NCI-H82 (cell line): ENCODE measurements around the gene AGAP1.

Experiments used
- DNase-seq: peaks from one replicate; lab custom pipeline; 2025; lab: John Stamatoyannopoulos, UW

Gene AGAP1

DNA sequence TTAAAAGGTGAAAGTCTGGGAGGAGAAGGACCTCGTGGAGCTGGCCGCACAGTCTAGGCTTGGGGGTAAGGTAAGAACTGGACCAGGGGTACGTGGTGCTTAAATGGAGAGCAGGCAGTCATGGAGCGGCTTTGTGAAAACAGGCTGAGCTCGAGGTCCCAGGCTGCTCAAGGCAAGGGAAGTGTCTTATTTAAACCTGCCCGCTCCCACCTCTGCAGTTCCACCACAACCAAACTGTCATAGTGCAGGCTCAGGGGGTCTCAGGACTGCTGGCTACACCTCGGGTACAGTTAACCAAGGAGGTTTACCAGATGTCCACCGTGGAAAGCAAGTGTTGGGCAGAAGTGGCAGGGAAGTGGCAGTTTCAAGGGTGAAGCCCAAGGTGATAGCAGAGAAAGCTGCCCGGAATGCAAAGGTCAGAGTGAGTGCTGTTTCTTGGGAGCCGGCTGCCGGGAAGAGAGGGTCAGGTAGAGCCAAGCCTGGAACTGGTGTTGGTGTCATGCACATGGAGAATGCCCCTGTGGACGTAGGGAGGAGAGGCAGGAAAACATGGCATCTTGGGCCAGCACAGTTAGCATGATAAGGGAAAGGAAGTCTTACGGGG, 471.0 kb downstream of the AGAP1 start:
- no peak for DNase-seq

DNA sequence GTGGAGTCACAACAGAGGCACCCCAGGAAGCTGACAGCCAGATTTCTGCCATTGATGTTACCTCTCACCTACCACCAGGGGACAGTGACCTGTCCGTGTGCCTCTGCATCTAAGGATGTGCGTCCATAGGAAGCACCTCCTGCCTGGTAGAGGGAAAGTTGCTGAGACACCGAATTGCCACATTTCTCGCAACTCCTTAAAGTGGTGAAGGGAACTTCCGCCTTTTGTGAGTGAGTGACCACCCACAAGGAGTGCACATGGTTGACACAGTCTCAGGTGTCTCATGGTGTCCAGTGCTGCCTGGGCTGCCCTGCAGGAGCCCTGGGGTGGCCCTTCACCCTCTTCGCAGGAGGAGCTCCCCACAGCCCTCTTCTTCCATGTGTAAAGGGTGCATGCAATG, 472.6 kb downstream of the AGAP1 start:
- DNase-seq = peak; percentile 11

DNA sequence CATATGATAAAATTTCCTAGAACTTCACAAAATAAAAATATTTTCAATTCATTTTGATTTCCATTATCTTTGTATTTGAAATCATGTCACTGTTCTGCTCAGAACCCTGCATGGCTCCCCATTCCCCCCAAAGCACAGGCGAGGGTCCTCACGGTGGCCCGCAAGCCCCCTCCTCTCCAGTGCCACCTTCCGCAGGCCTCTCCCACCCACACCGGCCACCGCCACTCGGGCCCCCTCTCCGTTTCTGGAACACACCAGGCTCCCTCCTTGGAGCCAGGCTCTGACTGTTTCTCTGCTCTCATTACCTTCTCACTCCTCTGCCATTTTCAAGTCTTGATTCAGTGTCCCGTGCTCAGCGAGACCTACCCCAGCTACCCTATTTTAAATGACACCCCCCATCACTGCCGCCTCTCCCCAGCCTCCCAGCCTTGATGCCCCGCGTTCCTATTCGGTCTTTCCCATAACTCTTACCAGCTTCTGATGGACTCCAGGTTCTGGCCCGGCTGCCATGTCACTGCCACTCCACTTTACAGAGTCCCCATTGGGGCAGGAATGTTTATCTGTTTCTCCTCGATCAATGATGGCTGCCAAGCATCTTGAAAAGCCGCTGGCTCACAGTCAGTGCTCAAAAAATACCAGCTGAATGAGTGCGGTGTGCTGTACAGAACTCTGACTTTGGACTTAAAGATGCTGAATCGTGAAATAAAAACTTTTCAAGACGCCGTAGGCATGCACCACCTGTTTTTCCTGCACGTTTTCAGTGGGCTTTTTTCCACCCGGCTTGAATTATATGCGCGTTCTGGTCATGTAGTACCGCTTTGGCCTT, 473.3 kb downstream of the AGAP1 start:
- no peak for DNase-seq

DNA sequence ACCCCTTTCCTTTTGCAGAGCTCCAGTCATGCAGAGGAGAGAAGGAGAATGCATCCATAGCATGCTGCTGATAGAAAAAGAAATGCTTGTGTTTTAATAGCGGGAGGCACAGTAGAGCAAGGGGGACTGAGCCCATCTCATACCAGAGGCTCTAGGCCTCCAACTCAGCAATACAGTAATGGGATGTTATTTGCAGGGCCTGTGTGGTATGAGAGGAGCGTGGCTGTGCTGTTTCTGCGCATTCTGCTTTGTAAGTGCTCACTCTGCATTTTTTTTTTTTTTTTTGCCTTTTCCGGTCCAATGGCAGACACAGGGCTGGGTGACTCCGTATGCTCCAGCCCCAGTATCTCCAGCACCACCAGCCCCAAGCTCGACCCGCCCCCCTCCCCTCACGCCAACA, 474.3 kb downstream of the AGAP1 start:
- DNase-seq = no peak

DNA sequence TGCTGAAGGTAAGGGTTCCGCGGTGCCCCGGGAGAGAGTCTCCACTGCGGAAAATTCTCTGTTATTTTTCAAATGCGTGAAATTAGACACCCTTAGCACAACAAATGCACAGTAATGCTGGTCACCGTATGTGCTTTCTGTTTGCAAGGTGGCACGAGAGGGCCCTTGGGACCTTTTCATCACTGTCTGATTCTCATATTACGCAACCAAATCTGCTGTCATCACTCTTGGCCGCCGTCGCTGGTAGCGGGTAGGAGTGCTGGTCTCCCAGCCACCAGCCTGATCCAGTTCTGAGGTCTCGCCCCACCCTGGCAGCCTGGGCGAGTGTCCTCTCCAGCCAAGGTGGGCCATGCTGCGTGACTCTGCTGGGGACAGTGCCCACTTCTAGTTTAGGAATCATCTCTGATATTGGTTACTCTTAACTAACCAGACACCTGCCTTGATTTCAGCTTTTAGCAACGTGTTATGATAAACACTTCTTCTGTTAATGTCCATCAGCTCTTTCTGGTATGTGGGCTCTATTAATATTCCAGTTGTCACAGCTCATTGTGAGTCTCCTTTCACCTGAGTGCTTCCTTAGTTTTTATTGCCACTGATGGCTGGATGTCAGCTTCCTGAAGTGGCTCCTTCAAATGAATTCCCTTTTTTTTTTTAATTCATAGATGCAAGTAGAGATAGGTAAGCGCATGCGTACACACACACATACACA, 474.9 kb downstream of the AGAP1 start:
- no peak for DNase-seq

DNA sequence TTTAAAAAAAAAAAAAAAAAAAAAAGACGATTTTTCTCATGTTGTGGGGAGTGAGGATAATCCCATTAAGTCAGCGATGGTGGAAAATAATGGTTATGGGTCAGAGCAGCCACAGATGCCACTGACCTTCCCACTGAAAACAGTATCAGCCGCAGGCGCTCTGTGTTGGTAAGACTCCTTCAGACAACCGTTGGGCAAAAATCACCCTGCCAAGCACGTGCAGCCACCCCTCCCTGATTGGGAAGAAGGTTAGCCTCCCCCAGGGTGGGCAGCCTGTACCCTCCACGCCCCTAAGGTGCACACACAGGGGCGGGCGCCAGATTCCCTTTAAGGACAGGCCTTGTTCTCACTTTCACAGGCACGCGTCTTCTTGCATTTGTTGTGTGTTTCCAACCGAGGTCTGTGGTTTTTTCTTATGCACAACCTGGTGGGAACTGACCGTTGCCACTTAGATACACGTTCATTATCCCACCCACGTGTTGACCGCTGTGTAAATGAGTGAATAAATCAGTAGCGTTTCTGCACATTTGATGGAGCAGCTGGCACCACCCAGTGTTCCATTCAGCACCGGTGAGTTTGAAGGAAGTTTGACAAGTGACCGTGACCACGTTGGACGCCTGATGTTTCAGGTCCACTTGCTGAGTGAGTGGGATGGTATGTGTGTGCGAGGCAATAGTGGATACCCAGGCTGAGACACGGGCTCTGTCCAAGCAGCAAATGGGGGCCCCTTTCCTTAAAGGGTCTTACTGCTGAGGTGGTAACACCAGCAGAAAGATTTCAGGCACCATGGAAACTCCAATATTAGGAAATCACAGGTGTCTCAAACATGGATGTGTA, 476.6 kb downstream of the AGAP1 start:
- no peak for DNase-seq

DNA sequence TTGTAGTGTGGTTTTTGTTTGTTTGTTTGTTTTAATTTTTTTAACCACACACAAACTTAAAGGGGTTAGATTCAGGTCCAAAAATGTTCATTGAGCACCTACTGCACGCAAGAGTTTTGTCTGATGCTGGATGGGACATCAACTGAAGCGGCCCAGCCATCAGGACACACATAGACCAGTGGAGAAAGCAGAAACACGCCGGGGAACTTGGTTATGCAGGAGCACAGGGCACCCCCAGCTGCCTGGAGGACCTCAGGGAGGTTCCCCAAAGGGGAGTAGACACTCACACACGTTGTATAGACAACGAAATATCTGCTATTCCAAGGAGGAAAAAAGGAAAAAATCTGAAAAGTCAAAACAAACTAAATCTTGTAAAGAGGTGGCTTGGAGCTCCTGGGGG, 482.7 kb downstream of the AGAP1 start:
- no peak for DNase-seq

DNA sequence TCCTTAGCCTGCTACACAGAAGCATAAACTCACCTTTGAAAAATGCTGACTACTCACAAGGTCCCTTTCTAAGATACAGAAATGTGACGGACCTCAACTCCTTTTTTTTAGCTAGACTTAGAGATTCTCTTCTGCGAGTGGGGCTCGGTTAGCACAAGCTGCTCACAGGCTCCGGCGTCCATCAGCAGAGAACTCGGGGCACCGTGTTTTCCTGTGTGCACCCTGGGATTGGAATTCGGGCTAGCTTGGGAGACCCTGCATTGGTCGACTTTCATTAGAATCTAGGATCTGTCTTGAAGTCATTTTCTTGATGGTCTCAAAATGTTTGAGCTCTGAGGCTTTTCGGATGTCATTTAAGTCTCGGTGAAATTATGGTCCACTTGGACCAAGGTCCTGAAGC, 483.1 kb downstream of the AGAP1 start:
- DNase-seq = no peak

DNA sequence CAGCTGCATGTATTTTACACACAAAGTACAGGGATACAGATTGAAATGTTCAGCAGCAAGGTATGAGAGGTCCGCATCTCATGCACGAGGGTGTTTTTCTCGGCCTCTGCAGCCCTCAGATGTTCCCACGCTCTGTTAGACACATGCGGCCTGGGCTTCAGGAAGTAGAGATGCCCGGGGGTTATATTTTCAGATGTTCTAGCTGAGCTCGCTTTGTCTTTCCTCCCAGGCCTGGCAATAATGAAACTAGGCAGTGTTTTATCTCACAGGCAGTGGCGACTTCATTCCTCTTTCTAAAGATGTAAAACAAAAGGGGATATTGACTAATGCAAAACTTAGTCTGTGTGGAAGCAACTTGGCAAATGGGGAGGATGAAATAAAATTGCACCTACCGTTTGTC, 483.6 kb downstream of the AGAP1 start:
- no peak for DNase-seq

DNA sequence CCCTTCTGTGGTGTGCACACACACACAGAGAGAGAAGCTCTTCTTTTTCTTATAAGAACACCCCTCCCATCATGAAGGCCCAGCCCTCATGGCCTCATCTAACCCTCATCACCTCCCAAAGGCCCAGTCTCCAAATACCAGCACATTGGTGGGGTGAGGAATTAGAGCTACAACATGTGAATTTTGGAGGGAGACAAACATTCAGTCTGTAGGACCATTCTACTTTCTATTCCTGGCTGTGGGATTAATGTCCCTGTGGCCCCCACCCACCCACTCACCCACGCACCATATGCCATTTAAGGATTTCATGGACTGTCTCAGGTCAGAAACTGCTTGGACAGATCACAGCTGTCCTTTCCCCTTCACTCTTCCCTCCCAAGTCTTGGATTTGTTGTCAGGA, 484.2 kb downstream of the AGAP1 start:
- peak; percentile 34 for DNase-seq

DNA sequence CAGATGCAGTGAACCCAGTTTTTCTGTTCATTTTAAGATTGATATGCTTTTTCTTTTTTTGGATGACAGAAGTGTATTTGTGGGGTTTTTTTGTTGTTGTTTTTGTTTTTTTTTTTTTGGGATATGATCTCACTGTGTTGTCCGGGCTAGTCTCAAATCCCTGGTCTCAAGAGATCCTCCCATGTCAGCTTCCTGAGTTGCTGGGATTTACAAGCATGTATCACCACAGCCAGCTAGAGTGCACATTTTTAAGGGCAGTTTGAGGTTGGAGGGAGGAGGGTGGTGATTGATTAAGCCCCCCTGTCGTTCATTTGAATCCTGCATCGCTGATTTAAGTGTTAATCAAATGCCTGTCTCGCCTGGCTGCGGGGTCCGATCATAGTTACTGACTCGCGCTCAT, 485.2 kb downstream of the AGAP1 start:
- DNase-seq = no peak

DNA sequence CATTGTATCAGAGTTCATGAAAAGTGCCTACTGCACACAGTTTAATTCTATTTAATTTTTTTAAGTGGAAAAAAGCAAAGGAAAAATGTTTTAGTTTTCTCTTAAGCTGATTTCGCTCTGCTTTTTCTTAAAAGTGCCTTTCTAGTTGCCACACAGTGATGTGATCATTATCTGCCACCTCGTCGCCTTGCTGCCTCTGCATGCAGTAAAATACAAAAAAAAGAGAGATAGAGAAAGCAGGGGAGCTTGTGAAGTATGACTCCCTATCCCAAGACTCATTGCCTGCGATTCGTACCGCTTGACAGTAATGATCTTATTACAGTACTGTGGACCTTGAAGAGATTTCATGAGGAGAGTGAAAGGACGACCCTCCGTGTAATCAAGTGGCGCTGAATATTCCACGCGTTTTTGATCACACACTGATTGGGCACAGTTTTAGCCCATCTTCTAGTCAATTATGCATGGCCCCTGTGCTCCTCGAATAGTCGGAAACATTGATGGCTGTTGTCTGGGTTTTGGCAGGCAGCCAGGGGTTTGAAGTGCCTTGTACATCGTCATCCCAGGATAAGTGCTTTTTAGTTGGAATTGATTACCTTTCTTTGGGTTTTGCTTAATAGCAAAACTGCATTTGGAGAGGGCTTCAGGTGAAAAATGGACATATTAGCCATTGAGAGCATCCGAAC, 486.1 kb downstream of the AGAP1 start:
- DNase-seq = no peak

DNA sequence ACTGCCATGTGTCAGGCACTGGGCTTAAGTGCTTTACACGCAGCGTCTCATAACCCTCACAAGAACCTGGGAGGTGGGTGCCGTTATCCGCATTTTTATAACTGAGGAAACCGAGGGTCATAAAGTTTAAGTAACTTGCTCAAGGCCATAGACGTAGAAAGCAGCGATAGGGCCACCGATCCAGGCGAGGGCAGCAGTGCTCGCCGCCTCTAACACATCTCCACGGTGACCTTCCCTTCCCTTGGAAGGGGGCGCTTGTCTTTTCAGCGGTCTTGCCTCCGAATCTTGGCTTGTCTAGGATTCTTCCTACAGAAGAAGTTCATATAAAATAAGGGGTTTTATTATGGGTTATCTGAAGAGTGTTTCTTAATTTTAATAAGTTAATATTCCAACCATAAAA, 487.8 kb downstream of the AGAP1 start:
- DNase-seq = no peak

DNA sequence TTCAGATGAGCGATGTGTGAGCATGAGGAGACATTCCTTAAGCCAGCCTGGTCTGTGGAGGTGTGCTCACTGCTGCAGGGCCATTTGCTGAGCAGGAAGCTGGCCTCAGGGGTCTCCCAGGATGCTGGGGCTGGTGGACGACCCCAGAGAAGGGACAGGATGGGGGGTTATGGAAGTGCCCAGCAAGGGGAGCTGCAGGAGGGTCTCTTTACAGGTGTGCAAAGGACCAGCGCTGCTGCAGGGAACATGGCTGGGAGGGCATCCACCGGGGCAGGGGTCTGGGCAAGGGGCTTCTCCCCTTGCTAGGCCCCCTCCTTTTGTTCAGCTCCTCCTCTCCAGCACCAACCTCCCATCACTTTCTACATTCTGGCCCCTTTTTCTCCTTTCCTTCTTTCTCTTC, 489.2 kb downstream of the AGAP1 start:
- no peak for DNase-seq

DNA sequence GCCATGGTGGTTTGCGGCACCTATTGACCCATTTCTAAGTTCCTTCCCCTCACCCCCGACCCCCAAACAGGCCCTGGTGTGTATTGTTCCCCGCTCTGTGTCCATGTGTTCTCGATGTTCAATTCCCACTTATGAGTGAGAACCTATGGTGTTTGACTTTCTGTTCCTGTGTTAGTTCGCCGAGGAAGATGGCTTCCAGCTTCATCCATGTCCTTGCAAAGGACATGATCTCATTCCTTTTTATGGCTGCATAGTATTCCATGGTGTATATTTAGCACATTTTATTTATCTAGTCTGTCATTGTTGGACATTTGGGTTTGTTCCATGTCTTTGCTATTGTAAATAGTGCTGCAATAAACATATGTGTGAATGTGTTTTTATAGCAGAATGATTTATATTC, 490.7 kb downstream of the AGAP1 start:
- DNase-seq = no peak

DNA sequence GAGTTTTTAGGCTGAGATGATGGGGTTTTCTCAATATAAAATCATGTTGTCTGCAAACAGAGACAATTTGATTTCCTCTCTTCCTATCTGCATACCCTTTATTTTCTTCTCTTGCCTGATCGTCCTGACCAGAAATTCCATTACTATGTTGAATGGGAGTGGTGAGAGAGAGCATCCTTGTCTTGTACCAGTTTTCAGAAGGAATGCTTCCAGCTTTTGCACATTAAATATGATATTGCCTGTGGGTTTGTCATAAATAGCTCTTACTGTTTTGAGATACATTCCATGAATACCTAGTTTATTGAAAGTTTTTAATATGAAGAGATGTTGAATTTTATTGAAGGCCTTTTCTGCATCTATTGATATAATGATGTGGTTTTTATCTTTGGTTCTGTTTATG, 492.5 kb downstream of the AGAP1 start:
- DNase-seq = no peak

DNA sequence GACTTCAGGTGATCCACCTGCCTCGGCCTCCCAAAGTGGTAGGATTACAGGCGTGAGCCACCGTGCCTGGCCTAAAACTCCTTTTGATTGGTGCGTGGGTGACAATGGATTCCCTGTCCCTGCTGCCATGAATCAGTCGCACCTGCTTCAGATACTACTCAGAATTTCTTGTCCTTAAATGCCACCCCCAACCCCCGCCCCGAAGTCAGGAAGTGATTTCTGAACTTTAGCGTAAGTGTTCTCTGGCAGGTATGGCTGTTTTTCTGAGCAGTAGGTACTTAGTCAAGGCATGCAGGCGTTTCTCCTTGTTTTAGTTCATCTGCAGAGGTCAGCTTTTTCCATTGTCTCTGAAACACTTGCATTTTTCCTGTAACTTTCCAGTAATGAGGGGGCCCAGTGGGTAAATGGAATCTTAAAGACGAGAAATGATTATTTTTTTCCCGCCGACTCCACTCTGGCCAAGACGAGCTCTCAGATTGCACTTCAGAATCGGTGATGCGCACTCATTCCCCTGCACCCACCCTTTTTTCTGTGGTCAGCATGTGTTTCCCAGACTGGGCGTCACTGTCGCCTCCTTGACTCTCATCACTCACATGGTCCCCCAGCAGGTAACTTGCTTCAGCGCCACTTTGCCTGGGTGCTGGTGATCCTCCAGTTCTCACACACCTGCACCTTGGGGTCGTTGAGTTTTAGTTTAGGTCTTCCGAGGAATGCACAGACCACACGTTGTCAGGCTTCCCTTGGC, 494.6 kb downstream of the AGAP1 start:
- no peak for DNase-seq

DNA sequence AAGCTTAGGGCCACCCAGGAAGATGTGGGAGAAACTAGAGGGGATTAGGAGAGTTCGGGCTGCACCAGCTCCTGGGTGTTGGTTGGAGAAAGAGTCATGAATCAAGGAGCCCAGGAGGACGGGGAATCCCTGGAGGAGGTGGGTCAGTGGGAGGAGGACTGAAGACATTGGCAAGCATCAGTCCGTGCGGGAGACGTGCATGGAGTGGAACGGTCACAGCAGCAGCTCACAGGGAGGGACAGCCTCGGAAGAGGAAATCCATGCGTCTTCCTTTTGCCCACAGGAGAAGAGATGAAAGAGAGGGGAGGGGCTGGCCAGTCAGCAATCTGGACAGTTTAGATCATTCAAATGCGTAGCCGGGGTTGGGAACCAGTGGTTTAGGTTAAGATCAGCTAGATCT, 495.7 kb downstream of the AGAP1 start:
- DNase-seq = no peak

DNA sequence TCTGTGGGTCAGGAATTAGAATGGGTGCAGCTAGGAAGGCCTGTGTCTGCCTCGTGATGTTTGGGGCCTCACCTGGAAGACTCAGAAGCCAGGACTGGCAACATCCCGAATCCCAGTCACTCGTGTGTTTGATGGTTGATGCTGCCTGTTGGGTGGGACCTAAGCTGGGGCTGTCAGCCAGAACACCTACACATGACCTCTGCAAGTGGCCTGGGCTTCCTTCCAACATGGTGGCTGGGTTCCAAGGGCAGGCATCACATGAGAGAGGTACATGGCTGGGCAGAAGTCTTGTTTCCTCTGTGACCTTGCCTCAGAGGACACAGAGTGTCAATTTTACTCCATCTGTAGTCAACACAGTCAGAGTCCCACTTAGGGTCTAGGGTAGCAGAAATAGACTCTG, 496.5 kb downstream of the AGAP1 start:
- no peak for DNase-seq

DNA sequence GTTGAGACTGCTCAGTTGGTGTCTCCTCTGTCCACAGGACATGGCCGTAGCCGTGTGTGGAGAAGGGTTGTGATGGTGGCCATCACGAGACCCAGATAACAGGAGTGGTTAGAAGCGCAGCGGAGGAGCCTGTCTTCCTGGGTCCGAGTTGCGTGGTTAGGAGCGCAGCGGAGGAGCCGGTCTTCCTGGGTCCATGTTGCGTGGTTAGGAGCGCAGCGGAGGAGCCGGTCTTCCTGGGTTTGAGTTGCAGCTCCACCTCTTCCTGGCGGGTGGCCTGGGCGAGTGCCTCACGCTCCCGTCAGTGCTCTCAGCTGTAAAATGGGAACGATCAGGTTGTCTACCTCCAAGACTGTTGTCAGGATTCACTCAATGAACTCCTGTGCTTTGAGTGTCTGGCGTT, 498.2 kb downstream of the AGAP1 start:
- no peak for DNase-seq

DNA sequence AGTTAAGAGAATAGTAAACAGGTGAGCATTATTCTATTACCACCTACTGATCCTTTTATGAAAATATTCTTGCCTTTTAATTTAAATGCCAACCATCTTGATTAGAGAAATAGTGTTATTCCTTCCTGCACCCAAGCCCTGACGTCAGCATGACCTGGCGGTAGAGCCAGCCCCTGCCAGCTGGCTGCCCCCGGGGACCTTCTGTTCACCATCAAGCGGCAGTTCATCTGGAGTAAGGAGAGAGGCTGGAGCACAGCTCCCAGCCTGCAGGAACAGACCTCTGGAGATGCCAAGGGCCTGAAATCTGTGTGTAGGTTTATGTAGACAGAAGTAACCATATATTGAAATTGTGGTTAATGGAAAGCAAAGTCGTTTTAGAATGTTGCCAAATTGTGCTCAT, 502.6 kb downstream of the AGAP1 start:
- peak; percentile 13 for DNase-seq
